ENCODE measurements around the gene G6PC3.
"Not testable (repeated sequence)": the region's sequence is repeated elsewhere in the genome, so short reads cannot be mapped to it uniquely, and the experiment has no call there.

The G6PC3 gene

GRCh38 chr17:44070455-44071197 is at the start of gene G6PC3:
G6PC3 (plus strand) TSS chr17:44070735; CDS start chr17:44070966, 231 bp downstream.
- peak; percentile 80 to 85 (median 84) for DNase-seq (ENCODE audit: low read depth in 3 of 3)

- not testable (repeated sequence) for DNase-seq (ENCODE audit: low read depth in 3 of 3)
Observed at GRCh38 chr17:44021227-44021626, 49.3 kb upstream of the G6PC3 start.

GRCh38 chr17:44022246-44022645 is 48.3 kb upstream of the G6PC3 start:
- DNase-seq (ENCODE audit: low read depth in 3 of 3), result no peak

GRCh38 chr17:44023545-44024270 is 46.8 kb upstream of the G6PC3 start:
- no peak for DNase-seq (ENCODE audit: low read depth in 3 of 3)

- no peak for DNase-seq (ENCODE audit: low read depth in 3 of 3)
Observed at GRCh38 chr17:44024271-44024663, 46.3 kb upstream of the G6PC3 start.

GRCh38 chr17:44024853-44025252 is 45.7 kb upstream of the G6PC3 start:
- no peak for DNase-seq (ENCODE audit: low read depth in 3 of 3)

GRCh38 chr17:44029736-44030135 is 40.8 kb upstream of the G6PC3 start:
- DNase-seq (ENCODE audit: low read depth in 3 of 3), result no peak

- DNase-seq (ENCODE audit: low read depth in 3 of 3), result no peak
Observed at GRCh38 chr17:44030482-44030881, 40.1 kb upstream of the G6PC3 start.

- no peak for DNase-seq (ENCODE audit: low read depth in 3 of 3)
Observed at GRCh38 chr17:44033861-44034408, 36.6 kb upstream of the G6PC3 start.

GRCh38 chr17:44034688-44035087 is 35.8 kb upstream of the G6PC3 start:
- not testable (repeated sequence) for DNase-seq (ENCODE audit: low read depth in 3 of 3)

- no peak for DNase-seq (ENCODE audit: low read depth in 3 of 3)
Observed at GRCh38 chr17:44037471-44037870, 33.1 kb upstream of the G6PC3 start.

GRCh38 chr17:44038604-44039011 is 31.9 kb upstream of the G6PC3 start:
- DNase-seq (ENCODE audit: low read depth in 3 of 3), result no peak

GRCh38 chr17:44039829-44040635 is 30.5 kb upstream of the G6PC3 start:
- DNase-seq (ENCODE audit: low read depth in 3 of 3), result no peak

- no peak for DNase-seq (ENCODE audit: low read depth in 3 of 3)
Observed at GRCh38 chr17:44043272-44043696, 27.3 kb upstream of the G6PC3 start.

- no peak for DNase-seq (ENCODE audit: low read depth in 3 of 3)
Observed at GRCh38 chr17:44044071-44044470, 26.5 kb upstream of the G6PC3 start.

GRCh38 chr17:44045486-44045885 is 25.0 kb upstream of the G6PC3 start:
- DNase-seq (ENCODE audit: low read depth in 3 of 3), result no peak

- not testable (repeated sequence) for DNase-seq (ENCODE audit: low read depth in 3 of 3)
Observed at GRCh38 chr17:44046893-44047292, 23.6 kb upstream of the G6PC3 start.

GRCh38 chr17:44049294-44050060 is 21.1 kb upstream of the G6PC3 start:
- DNase-seq (ENCODE audit: low read depth in 3 of 3), result no peak

- DNase-seq (ENCODE audit: low read depth in 3 of 3), result no peak
Observed at GRCh38 chr17:44053125-44053872, 17.2 kb upstream of the G6PC3 start.

- no peak for DNase-seq (ENCODE audit: low read depth in 3 of 3)
Observed at GRCh38 chr17:44059101-44059892, 11.2 kb upstream of the G6PC3 start.
